ENCODE data around the gene HS3ST4. TPM values are rescaled to one million over a fixed set of nuclear protein-coding genes. Genes with fewer than 3 reads are reported as not detected.

Gene HS3ST4
- total RNA-seq, 6 donors from 2014 or later = 0.13 to 0.44 (median 0.17) TPM; not detected in 3

GRCh38 chr16:25798065-25798464 is 106.3 kb downstream of the HS3ST4 start:
- no peaks in the 10 kb centered on the region for H3K9me3 ChIP-seq
- TF ChIP-seq EP300 (IDR thresholded peaks at IDR 0.05) = no peak
- TF ChIP-seq CTCF (IDR thresholded peaks at IDR 0.05) = no peak
- no peak for TF ChIP-seq POLR2A (IDR thresholded peaks at IDR 0.05)
- TF ChIP-seq POLR2AphosphoS5 (IDR thresholded peaks at IDR 0.05) = no peak
- ATAC-seq (ENCODE audit: low FRiP score in 2 of 2) (no peak), DNase-seq (no peak)
- H3K36me3 ChIP-seq = no peaks in the 10 kb centered on the region
- H3K4me1 ChIP-seq = no peaks in the 10 kb centered on the region
- H3K27me3 ChIP-seq = no peaks in the 10 kb centered on the region
- H3K4me3 ChIP-seq = no peak overlapping the region
- 94 to 95% methylated on average over 1 of the region's 1 CpG for WGBS, 2 donors
- H3K27ac ChIP-seq = no peak overlapping the region

- no peaks in the 10 kb centered on the region for H3K36me3 ChIP-seq
- H3K4me3 ChIP-seq = no peak overlapping the region
- H3K27ac ChIP-seq = no peak overlapping the region
- no peaks in the 10 kb centered on the region for H3K9me3 ChIP-seq
- DNase-seq (no peak), ATAC-seq (ENCODE audit: low FRiP score in 2 of 2) (no peak)
- H3K4me1 ChIP-seq = no peaks in the 10 kb centered on the region
- TF ChIP-seq POLR2A (IDR thresholded peaks at IDR 0.05) = no peak
- no peak for TF ChIP-seq POLR2AphosphoS5 (IDR thresholded peaks at IDR 0.05)
- TF ChIP-seq EP300 (IDR thresholded peaks at IDR 0.05) = no peak
- no peak for TF ChIP-seq CTCF (IDR thresholded peaks at IDR 0.05)
- H3K27me3 ChIP-seq = no peaks in the 10 kb centered on the region
- 87 to 95% methylated on average over 1 of the region's 1 CpG for WGBS, 2 donors
Measured at GRCh38 chr16:25799816-25800215, 108.1 kb downstream of the HS3ST4 start.

- Histone ChIP-seq H3K36me3 (no peaks in the 10 kb centered on the region), H3K27ac (no peak overlapping the region), H3K4me3 (no peak overlapping the region), H3K4me1 (no peaks in the 10 kb centered on the region), H3K27me3 (no peaks in the 10 kb centered on the region), H3K9me3 (no peaks in the 10 kb centered on the region)
- 74 to 76% methylated on average over 5 of the region's 5 CpGs for WGBS, 2 donors
- DNase-seq (no peak), ATAC-seq (ENCODE audit: low FRiP score in 2 of 2) (no peak)
- no peak for TF ChIP-seq CTCF (IDR thresholded peaks at IDR 0.05)
- TF ChIP-seq POLR2A (IDR thresholded peaks at IDR 0.05) = no peak
- no peak for TF ChIP-seq EP300 (IDR thresholded peaks at IDR 0.05)
- no peak for TF ChIP-seq POLR2AphosphoS5 (IDR thresholded peaks at IDR 0.05)
Measured at GRCh38 chr16:25812215-25812614, 120.5 kb downstream of the HS3ST4 start.

- H3K36me3 ChIP-seq = no peaks in the 10 kb centered on the region
- no peak for ATAC-seq (ENCODE audit: low FRiP score in 2 of 2)
- TF ChIP-seq POLR2A (IDR thresholded peaks at IDR 0.05) (no peak), EP300 (IDR thresholded peaks at IDR 0.05) (no peak), POLR2AphosphoS5 (IDR thresholded peaks at IDR 0.05) (no peak), CTCF (IDR thresholded peaks at IDR 0.05) (no peak)
- no peak overlapping the region for H3K27ac ChIP-seq
- no peaks in the 10 kb centered on the region for H3K9me3 ChIP-seq
- DNase-seq = no peak
- no peaks in the 10 kb centered on the region for H3K4me1 ChIP-seq
- H3K4me3 ChIP-seq = no peak overlapping the region
- H3K27me3 ChIP-seq = no peaks in the 10 kb centered on the region
- 72 to 78% methylated on average over 6 of the region's 6 CpGs for WGBS, 2 donors
Measured at GRCh38 chr16:25817295-25817694, 125.5 kb downstream of the HS3ST4 start.

- DNase-seq (no peak), ATAC-seq (ENCODE audit: low FRiP score in 2 of 2) (no peak)
- WGBS, 2 donors = 88% methylated on average over 4 of the region's 4 CpGs
- H3K4me3 ChIP-seq = no peak overlapping the region
- TF ChIP-seq EP300 (IDR thresholded peaks at IDR 0.05) (no peak), POLR2A (IDR thresholded peaks at IDR 0.05) (no peak), CTCF (IDR thresholded peaks at IDR 0.05) (no peak), POLR2AphosphoS5 (IDR thresholded peaks at IDR 0.05) (no peak)
- H3K27ac ChIP-seq = no peak overlapping the region
- H3K9me3 ChIP-seq = no peaks in the 10 kb centered on the region
- H3K36me3 ChIP-seq = no peaks in the 10 kb centered on the region
- no peaks in the 10 kb centered on the region for H3K4me1 ChIP-seq
- no peaks in the 10 kb centered on the region for H3K27me3 ChIP-seq
Measured at GRCh38 chr16:25817876-25818275, 126.1 kb downstream of the HS3ST4 start.
